ENCODE measurements around the gene COPS3. TPM values are rescaled to one million over a fixed set of nuclear protein-coding genes. Genes with fewer than 3 reads are reported as not detected.

COPS3 gene
- 103 and 120 TPM in 2 replicates for total RNA-seq

DNA sequence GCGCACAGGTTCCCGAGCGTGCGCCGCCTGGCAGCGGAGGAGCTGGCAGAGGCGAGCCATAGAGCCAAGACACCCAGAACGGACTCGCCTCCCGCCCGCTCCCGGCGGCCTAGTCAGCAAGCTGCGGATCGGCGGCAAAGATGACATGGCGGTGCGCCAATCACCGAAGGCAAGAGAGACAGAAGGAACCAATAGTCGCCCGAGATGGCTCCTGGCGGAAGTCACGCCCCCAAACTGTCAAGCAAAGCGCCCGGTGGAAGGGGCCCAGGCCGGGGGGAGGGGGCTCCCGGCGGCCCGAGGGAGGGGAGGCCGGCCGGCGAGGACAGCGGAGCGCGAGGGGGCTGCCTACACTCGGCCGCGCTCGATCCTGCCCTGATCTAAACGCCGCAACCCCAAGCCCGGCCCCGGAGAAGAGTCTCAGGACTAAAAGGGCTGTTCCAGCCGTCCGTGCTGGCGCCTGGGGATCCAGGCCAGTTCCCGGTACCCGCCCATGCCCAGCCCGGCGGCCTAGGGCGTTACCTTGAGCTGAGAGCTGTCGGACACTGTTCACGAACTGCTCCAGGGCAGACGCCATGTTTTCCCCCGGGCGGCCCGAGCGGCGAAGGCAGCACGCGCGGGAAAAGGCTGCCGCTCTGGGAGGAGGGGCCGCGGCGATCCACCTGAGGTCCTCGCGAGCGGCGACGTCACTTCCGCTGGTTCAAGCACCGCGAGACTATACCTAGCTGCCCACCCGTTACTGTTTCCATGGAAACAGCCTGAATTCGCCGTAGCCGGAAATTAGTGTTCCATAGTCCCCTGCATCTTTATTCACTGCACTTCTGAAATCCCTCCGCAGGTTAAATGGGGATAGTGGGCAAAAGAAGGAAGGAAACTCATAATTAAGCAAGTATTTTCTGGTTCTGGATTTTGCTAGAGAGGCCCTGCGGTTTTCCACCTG, at the start of gene COPS3:
COPS3 (minus strand) TSS at position 634 of the 937 bp plus-strand sequence; CDS start at position 574, 60 bp downstream.
- peak; percentile 88 for DNase-seq (ENCODE audit: low read depth, low spot score)

DNA sequence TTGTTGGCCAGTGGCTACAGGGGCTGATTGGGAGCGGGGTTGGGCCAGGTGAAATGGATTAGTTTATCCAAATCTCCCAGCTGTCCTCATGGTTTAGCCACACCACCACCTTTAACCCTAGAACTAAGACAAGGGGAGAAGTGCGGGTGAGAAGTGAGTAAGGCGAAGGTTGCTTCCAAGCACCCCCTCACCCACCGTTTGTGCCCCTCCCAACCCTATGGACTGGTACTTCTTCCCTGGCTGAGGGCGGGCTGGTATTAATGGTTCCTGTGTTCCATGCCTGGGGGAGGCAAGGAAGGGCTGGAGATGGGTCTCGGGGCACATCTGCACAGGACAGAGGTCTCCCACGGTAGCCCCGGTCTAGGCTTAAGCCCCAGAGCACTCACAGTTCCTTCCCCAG, 47.2 kb upstream of the COPS3 start:
- DNase-seq (ENCODE audit: low read depth, low spot score): no peak

DNA sequence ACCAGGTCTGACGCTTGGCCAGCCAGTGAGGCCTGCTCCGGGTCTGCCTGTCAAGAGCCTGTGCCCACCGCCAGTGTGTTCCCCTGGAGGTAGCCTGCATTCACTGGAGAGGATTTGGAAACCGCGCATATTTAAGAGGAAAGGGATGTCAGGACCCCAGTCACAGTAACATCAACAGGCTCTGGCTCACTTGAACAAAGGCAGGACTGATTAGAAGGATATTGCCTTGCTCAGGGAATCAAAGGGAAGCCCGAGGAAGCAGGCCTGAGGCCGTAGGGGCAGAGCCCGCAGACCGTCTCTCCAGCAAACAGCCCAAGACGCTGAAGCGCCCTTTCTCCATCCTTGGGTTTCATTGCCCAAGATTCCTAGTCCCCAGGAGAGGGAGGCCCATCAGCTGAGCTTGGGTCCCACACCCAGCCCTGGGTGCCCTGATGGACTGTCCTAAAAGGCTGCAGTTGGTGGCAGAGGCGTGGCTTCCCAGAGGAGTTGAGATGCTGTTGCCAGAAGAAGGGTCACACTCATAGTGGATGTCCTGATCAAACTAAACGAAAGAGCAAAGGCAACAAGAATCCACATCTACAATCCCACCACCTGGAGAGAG, 45.3 kb upstream of the COPS3 start:
- DNase-seq (ENCODE audit: low read depth, low spot score): no peak

DNA sequence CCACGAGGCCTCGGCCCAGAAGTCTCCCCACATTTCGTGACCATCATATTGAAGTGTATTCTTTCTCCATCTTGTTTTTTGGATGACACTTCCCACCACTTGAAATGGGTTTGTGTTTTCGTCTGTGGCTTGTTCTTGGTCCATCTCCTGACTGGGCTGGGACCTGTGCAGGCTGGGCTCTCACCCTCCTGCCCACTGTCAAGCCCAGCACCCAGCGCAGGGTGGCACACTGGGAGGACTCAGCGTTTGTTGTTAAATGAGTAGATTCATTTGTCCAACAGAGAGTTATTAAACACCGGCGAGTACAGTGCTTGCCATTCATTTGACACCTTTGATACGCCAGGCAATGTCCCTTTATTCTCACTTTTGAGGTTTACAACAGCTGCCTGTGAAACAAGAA, 44.8 kb upstream of the COPS3 start:
- no peak for DNase-seq (ENCODE audit: low read depth, low spot score)

DNA sequence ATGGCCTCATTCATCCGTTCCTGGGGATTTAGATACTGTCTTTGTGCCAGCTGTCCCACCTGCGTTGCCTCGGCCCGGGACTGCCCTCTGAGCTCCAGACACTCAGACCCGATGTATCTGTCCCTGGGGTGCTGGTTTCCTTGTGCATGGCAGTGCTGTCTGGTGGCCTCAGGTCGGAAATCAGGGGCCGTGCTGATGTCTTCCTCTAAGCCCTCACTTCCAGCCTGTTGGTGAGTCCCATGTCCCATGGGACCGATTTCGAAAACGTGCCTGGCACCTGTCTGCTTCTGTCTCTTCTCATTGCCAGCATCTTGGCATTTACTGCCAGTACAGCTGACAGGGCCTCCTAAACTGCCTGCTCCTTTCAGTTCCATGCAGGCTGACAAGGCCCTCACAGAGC, 44.2 kb upstream of the COPS3 start:
- DNase-seq (ENCODE audit: low read depth, low spot score): no peak

DNA sequence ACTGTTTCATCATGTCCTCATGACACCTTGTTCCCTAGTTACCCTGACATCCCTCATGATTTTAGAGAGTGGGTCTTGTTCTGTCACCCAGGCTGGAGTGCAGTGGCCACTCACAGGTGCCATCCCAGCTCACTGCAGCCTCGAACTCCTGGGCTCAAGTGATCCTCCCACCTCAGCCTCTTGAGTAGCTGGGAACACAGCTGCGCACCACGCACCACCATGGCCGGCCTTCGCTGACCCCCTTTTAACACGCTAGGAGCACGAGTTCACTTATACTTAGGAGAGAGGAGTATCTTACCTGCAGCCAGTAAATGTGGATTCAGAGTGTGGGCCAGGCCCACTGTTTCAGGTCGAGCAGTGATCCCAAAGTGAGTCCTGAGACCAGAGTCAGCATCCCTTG, 43.6 kb upstream of the COPS3 start:
- no peak for DNase-seq (ENCODE audit: low read depth, low spot score)

DNA sequence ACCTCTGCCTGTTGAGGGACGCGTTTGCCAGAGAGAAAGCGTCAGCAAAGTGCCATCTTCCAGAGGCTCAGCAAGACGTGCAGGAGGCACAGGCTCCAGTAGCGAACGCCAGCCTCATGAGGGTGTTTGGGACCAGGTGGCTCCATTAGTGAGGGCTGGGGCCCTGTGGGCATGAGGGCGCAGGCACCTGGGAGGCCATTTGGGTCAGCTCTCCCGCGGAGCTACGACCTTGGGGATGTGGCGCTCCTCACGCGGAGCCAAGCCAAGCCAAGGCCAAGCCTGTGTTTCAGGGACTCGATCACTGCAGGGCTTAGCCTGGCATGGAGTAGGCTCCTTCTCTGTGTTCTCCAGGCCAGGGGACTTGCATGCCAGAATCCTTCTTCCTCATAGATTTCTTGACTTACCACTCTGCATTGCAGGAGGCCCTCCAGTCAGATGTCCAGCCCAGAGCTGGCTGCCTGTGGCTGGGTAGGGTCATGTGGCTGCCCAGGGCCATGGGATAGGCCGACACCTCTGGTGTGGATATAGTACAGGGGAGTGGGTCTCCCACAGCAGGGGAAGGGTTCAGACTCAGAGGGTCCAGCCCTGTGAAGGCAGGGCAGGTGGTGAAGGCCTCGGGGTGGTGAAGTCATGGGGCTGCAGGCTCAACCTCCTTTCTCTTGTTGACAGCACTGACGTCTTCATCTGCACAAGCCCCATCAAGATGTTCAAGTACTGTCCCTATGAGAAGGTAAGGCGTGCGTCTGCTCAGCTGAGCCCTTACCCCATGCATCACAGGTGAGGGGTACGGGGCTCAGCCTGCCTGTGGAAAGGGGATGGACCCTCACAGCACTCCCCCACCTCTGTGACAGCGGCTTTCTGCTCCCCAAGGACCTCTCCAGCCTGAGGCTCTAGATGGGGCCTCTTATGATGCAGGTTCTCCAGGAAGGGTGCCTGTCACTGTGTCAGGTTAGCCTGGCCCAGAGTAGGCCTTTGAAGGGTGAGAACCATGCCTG, 41.8 kb upstream of the COPS3 start:
- DNase-seq (ENCODE audit: low read depth, low spot score): no peak

DNA sequence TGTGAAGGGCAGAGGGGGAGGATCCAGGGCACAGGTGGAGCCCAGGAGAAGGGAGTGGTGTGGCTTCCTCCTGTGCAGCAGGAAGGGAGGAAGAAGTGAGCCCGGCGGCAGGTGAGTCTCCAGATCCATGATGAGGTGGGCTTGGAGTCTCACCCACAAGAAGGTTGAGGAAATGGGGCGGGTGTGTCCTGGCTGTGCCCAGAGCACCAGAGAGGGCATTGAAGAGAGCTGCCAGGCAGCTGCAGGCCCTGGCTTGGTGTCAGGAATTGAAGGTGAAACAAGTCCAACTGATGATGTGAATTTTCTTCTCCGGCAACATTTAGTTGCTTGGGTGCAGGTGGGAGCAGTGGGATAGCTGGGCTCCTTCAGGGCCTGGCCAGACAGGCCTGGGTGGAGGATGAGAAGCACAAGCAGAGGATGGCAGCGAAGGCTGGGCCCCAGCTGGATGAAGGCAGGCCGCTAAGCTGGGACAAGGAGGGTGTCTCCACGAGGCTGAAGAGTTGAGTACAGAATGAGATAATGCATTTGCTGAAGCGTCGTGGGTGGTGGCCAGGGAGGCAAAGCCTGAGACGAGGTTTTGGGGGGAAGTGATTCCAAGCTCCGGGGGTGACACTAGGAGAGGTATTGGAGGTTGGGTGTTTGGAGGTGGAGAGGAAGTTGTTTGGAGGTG, 40.4 kb upstream of the COPS3 start:
- DNase-seq (ENCODE audit: low read depth, low spot score): no peak

DNA sequence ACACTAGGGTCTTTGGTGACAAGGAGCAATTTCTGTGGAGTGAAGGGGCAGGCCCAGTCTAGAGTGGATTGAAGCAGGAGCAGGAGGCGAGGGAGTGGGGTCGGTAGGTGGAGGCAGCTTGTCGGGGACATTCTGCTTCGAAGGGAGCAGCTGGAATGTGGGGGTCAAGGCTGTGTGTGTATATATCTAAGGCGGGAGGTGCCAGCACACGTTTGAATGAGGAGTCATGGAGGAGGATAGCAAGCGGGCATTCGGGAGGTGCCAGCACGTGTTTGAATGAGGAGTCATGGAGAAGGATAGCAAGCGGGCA, 39.8 kb upstream of the COPS3 start:
- no peak for DNase-seq (ENCODE audit: low read depth, low spot score)

DNA sequence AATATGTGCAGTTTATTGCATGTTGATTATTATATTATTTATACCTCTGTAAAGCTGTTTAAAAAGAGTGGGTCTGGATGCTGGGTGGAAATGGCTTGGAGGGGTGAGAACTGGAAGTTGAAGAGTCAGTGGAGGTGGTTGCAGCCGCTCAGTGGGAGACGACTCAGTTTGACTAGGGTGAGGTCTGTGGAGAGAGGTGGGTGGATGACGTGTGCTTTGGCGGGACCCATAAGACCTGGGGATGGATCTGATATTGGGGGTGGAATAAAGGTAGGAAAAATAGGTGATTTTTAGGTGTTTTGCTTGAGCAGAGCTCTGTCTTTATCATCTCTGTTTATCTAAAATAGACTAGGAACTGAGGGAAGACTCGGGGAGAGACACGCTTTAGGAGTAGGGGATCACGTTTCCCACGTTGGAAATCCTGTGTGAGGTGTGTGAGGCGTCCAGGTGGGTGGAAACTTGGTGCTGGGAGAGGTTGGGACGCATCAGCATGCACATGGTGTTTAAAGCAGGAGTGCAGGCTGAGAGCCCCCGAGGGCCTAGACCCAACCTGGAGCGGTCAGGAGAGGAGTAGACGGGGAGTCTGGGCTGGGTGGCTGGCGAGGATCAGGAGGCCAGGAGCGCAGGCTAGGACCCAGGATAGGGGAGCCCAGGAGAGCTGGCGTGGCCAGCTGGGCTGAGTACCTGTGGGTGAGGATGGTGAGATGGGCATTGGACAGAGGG, 39.3 kb upstream of the COPS3 start:
- no peak for DNase-seq (ENCODE audit: low read depth, low spot score)

DNA sequence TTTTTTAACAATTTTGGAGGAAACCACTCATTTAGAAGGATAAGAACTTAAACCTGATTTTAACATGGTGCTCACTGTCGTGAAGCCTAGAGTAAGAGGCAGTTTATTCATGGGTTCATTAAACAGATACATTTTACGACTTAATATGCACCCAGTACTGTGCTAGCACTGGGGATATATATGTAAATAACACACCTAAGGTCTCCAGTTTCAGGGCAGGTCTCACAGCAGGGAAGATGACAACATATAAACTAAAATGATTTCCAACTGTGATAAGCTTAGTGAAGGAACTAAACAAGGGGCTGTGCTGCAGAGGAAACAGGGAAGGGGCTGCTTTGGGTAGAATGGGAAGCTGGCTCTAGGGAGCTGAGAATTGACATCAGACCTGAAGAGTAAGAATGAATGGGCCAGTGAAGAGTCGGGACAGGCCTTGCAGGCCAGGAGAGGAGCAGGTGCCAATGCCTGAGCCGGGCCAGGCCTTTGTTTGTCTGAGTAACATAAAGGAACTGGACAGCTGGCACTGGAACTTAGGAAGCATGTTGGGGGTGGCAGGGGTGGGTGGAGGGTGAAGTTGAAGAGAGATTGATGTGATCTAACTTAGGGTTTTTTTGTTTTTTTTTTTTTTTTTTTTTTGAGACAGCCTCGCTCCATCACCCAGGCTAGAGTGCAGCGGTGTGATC, 34.2 kb upstream of the COPS3 start:
- DNase-seq (ENCODE audit: low read depth, low spot score): no peak

DNA sequence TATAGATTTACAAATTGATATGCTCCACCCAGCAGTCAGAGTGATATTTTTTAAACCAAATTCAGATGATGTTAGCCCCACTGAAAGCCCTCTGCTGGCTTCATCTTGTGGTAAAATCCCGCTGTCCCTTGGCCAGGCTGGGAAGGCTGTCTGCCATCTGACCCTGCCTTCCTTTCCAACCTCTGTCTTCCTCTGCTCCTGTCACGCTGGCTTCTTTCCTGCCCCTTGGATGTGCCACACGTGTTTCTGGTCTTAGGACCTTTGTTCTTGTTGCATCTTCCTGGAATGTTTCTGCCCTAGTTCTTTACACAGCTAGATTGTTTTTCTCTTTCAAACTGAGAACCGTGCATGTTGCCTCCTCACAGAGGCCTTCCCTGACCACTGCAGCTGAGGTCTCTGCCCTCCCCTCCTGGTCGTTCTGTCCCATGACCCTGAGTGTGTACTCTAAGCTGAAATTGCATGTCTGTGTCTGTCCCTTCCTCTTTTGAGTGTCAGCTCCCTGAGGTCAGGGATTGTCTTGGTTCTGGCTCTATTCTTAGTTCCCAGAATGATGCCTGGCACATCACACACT, 33.5 kb upstream of the COPS3 start:
- no peak for DNase-seq (ENCODE audit: low read depth, low spot score)

DNA sequence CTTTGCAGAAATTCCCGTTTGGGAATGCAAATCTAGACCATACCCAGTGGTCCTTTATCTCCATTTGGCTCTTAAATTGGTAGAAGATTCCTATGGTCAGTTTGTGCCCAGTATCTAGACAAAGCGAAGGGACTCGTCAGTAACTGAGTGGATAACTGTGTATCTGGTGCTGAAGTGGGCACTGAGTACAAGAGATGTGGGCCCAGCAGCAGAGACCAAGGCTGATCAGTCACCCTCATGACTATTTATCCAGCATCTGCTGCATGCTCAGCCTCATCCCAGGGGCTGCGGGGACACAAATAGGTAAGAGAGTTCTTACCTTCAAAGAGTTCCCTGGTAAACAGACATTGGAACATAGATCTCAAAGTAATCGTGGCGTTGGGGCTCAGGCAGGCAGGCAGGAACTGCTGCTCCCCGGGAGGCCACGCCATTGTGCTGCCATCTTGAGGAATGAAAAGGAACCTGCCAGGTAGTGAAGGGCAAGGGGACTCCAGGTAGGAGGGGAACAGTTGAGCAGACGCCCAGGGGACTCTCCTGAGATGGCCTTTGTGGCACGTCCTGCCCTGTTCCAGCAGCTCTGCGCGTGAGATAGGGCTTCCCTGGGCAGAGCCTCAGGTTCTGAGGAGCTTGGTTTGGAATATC, 32.4 kb upstream of the COPS3 start:
- no peak for DNase-seq (ENCODE audit: low read depth, low spot score)

DNA sequence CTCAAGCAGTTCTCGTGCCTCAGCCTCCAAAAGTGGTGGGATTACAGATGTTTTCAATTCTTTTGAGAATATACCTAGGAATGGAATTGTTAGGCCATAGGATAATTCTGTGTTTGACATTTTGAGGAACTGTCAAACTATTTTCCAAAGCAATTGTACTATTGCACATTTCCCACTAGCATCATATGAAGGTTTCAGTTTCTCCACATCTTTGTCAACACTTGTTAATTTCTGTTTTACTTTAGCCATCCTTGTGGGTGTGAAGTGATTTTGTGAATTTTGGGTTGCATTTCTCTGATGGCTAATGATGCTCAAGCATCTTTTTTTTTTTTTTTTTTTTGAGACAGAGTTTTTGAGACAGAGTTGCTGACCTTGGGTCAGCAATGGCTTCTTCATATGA, 28.3 kb upstream of the COPS3 start:
- DNase-seq (ENCODE audit: low read depth, low spot score): no peak

DNA sequence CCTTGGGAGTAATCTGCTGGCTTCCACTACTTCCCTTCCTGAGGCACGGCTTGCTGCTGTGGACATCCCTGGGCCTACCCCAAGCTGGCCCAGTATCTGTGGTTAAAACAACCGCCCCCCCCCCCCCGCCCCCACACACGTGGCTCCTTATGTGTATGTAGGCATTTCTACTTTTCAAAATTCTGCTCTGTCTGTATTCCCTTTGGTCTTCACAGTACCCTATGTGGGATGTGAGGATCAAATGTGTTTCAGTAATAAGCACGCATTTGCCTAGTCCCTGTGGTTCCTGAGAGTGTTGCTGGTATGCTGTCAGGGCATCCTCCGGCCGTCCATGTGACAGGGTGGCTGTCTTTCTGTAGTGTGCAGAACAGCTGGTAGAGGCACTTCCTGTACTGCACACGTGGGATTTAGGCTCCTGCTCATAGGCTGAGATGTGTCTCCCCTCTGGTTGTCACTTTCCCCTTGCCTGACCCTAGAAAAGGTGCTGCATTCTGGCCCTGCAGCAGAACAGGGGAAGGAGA, 24.3 kb upstream of the COPS3 start:
- DNase-seq (ENCODE audit: low read depth, low spot score): no peak

DNA sequence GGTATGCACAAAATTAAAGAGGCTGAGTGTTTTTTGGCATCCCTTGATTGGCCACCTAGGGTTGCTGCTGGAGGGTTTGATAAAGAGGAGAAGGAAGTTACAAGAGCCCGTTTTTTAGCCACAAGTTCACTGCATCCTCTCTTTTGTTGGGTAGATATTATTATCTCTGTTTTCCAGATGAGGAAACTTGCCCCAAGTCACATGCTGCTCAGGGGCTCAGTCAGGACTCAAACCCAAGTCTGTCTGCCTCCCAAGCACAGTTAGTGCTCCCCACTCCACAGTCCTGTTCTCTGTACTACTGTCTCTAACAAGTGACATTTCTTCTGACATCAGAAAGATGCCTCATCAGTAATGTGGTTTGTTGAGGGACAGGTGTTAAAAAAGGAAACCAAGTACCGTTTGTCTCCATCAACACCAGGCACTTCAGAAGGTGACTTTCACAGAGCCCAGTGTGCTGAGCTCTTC, 23.5 kb upstream of the COPS3 start:
- DNase-seq (ENCODE audit: low read depth, low spot score): no peak

DNA sequence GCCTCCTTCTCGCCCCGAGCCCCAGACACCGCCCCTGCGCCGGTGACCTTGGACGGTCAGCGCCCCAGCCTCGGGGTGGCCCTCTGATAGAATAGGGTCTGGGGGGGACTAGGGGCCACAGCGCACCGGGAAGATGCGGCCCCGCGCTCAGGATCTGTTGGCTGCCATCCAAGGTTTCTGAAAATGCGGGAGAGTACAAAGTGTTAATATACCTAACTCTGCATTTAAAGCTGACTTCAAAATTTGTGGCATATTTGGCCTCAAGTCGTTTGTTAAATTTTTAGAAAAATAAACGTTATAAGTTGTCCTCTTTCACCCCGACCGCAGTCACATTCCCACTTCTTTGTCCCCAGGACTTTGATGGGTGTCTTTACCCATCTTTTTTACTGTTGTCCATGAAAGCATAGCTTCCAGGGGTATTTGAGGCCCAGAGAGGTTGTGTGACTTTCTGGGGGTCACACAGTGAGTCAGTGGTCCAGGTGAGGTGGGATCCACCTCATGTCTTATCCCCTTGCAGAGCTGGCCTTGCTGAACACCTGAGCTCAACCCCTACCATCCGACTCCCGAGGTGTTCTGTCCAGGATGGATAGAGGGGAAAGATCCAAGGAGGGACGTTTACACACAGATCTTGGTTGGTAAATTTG, 22.9 kb upstream of the COPS3 start:
- DNase-seq (ENCODE audit: low read depth, low spot score): no peak
